Calu3 (cell line): ENCODE data around the gene PLXNA1. TPM values are rescaled to one million over a fixed set of nuclear protein-coding genes. Genes with fewer than 3 reads are reported as not detected.
A peak's percentile ranks its signal among the peaks of the same experiment; 100 is the strongest.

Experiments used
- BruUV-seq: library from RNA; stranded (reverse); fragments of 400-500 nt; replicated peaks from 2 replicates; lab custom pipeline; 2021; lab: Mats Ljungman, UMichigan
- CTCF ChIA-PET: fragments of 300-600 bp; sonication (Branson Sonifier 250); formaldehyde crosslinking; loops from one replicate; lab custom pipeline; 2022; ENCODE audit warnings: antibody characterized with exemption; lab: Charles Lee
- DNase-seq: peaks from one replicate; pipeline ENCODE4 v3.0.0; 2022
- H3K27ac Mint-ChIP-seq: one replicate; pipeline ENCODE4 v1.8.0; 2022; ENCODE audit warnings: mixed read lengths; ENCODE audit not compliant: unreplicated experiment
- H3K27me3 Mint-ChIP-seq: one replicate; pipeline ENCODE4 v1.8.0; 2022; ENCODE audit warnings: mixed read lengths; ENCODE audit not compliant: unreplicated experiment
- H3K36me3 Mint-ChIP-seq: one replicate; pipeline ENCODE4 v1.8.0; 2022; ENCODE audit warnings: mild to moderate bottlenecking, moderate library complexity, mixed read lengths; ENCODE audit not compliant: insufficient read depth, unreplicated experiment
- H3K4me1 Mint-ChIP-seq: one replicate; pipeline ENCODE4 v1.8.0; 2022; ENCODE audit warnings: mild to moderate bottlenecking, low read depth, mixed read lengths; ENCODE audit not compliant: unreplicated experiment
- H3K4me3 Mint-ChIP-seq: one replicate; pipeline ENCODE4 v1.8.0; 2022; ENCODE audit warnings: mild to moderate bottlenecking, low read depth, moderate library complexity, mixed read lengths; ENCODE audit not compliant: unreplicated experiment
- H3K9me3 Mint-ChIP-seq: one replicate; pipeline ENCODE4 v1.8.0; 2022; ENCODE audit warnings: low read depth, mixed read lengths; ENCODE audit not compliant: unreplicated experiment
- intact Hi-C: fragments of 100-400 bp; cut with micrococcal nuclease; formaldehyde crosslinking; loops from one replicate; pipeline ENCODE4 v1.10.0; 2022; ENCODE audit not compliant: unreplicated experiment
- total RNA-seq: library from RNA; stranded (reverse); gene quantifications from 2 replicates; pipeline ENCODE4 v1.2.3, GENCODE V29; 2022
- TF ChIP-seq, protein P1 (sequence below): fragments of 200-600 bp; IDR thresholded peaks from one replicate; pipeline ENCODE4 v1.8.0; 2022; ENCODE audit warnings: antibody characterized with exemption; ENCODE audit not compliant: unreplicated experiment

PLXNA1 gene
- total RNA-seq, 1 experiment from 2014 or later, result 84.3 TPM

DNA sequence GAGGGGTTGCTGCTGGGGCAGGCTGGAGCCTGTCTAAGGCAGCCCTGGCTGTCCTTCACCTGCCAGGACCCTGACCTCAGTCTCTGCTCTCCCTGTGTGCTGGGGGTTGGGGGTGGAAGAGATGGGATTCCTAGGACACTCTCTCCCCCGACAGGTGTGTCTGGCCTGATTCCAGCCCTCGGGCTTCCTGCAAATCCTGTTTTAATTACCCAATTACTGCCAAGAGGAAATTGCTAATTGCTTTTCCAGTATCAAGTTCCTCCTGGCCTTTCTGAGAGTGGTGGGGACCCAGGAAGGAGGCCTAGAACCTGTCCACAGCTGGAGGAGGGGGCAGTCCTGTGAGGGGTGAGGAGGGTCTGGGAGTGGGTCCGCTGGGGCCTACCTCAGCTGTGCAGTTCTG is 15.8 kb downstream of the PLXNA1 start:
- peak; percentile 46 for DNase-seq
- Mint-ChIP-seq H3K9me3 (no peaks in the 10 kb centered on the region), H3K4me1 (peaks cover 44% of the 10 kb centered on the region), H3K27me3 (no peaks in the 10 kb centered on the region), H3K36me3 (peaks cover 45% of the 10 kb centered on the region), H3K4me3 (peak overlapping the region; percentile 39), H3K27ac (peak overlapping the region; percentile 30)
- no TSS peak for BruUV-seq
- TF ChIP-seq, protein P1, sequence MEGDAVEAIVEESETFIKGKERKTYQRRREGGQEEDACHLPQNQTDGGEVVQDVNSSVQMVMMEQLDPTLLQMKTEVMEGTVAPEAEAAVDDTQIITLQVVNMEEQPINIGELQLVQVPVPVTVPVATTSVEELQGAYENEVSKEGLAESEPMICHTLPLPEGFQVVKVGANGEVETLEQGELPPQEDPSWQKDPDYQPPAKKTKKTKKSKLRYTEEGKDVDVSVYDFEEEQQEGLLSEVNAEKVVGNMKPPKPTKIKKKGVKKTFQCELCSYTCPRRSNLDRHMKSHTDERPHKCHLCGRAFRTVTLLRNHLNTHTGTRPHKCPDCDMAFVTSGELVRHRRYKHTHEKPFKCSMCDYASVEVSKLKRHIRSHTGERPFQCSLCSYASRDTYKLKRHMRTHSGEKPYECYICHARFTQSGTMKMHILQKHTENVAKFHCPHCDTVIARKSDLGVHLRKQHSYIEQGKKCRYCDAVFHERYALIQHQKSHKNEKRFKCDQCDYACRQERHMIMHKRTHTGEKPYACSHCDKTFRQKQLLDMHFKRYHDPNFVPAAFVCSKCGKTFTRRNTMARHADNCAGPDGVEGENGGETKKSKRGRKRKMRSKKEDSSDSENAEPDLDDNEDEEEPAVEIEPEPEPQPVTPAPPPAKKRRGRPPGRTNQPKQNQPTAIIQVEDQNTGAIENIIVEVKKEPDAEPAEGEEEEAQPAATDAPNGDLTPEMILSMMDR, result no peak
- intact Hi-C loops, result no loop called here
- CTCF ChIA-PET, result interaction anchor here (0.5 kb wide), 1 partner anchor 1738 kb away, joined by 3 read pairs; no protein-coding TSS in a partner anchor

DNA sequence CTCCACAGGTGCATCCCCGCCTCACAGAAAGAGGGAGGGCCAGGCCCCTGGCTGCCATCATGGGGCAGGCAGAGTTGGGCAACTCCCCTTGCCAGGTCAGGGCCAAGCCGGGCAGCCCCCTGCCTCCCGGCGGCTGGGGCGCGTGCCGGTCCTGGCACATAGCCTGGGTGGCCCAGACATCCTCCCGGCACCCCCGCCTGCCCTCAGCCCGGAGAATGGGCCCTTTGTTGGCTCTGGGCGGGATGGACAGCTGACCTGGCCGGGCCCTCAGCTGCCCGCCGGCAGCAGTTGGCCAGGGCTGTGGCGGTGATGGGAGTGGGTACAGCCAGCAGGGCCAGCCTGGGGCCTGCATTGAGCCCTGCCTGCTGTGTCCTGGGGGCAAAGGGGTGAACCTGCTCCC is 16.5 kb downstream of the PLXNA1 start:
- Mint-ChIP-seq H3K27me3 (no peaks in the 10 kb centered on the region), H3K4me3 (peak overlapping the region; percentile 39), H3K36me3 (peaks cover 51% of the 10 kb centered on the region), H3K4me1 (peaks cover 44% of the 10 kb centered on the region), H3K9me3 (no peaks in the 10 kb centered on the region), H3K27ac (no peak overlapping the region)
- intact Hi-C loops, result no loop called here
- CTCF ChIA-PET, result no interaction called here
- DNase-seq, result peak; percentile 73
- no TSS peak for BruUV-seq
- TF ChIP-seq, protein P1, result no peak

DNA sequence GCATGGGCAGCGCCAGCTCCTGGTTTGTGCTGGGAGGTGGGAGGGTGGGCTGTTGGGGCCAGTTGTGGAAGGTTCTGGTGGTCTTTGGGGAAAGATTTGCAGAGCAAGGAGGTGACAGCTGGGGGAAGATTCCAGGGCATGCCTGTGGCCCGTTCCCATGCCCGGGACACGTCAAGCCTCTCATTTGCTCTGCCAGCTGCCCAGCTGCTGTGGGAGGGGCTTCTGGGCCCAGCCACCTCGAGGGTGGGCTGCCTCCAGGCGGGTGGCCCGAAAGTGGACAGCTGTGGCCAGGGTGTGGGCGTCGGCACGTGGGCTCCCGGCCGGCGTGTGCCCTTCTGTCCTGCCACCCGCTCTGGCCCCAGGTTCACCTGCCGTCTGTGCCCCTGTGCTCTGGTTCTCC is 17.2 kb downstream of the PLXNA1 start:
- BruUV-seq, result no TSS peak
- no peak for DNase-seq
- TF ChIP-seq, protein P1, result no peak
- H3K4me1 Mint-ChIP-seq, result peaks cover 44% of the 10 kb centered on the region
- H3K4me3 Mint-ChIP-seq, result no peak overlapping the region
- no peaks in the 10 kb centered on the region for H3K9me3 Mint-ChIP-seq
- CTCF ChIA-PET, result no interaction called here
- no peaks in the 10 kb centered on the region for H3K27me3 Mint-ChIP-seq
- H3K27ac Mint-ChIP-seq, result peak overlapping the region; percentile 52
- intact Hi-C loops, result no loop called here
- H3K36me3 Mint-ChIP-seq, result peaks cover 51% of the 10 kb centered on the region

DNA sequence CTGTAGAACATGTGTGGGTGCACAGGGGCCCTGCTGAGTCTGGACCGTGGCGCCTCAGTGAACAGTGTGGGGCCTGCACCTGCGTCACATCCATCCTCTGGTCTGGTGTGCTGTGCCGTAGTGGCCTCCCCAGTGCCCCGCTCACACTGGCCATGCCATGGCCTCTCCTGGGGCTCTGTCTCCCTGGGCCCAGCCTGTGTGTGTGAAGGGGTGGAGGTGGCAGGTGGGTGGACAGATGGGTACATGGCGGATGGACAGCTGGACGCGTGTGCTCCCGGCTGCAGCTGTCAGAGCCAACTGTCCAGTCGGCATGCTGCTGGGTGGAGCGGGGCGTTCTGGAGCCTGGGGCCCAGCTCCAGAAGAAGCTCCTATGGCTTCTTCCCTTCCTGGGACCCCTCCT is 17.8 kb downstream of the PLXNA1 start:
- Mint-ChIP-seq H3K4me1 (peaks cover 44% of the 10 kb centered on the region), H3K27ac (peak overlapping the region; percentile 52), H3K4me3 (no peak overlapping the region), H3K9me3 (no peaks in the 10 kb centered on the region), H3K36me3 (peaks cover 51% of the 10 kb centered on the region), H3K27me3 (no peaks in the 10 kb centered on the region)
- TF ChIP-seq, protein P1, result no peak
- CTCF ChIA-PET, result no interaction called here
- DNase-seq, result no peak
- BruUV-seq, result no TSS peak
- intact Hi-C loops, result no loop called here
